HG02981 (cell line): ENCODE data around the gene GLI3.

Source experiments
- ATAC-seq: cut with Tn5 transposase; IDR thresholded peaks from one replicate; pipeline ENCODE4 v1.9.1; 2021; ENCODE audit warnings: mild to moderate bottlenecking, moderate library complexity; ENCODE audit not compliant: unreplicated experiment

Gene GLI3

GRCh38 chr7:42236266-42236975, 588 bp downstream of the GLI3 start:
- ATAC-seq = peak; percentile 22

- ATAC-seq = no peak
Observed at GRCh38 chr7:42235741-42236161, 1.3 kb downstream of the GLI3 start.

- ATAC-seq = no peak
Observed at GRCh38 chr7:42234736-42235135, 2.3 kb downstream of the GLI3 start.

- ATAC-seq = no peak
Observed at GRCh38 chr7:42233695-42234331, 3.2 kb downstream of the GLI3 start.

GRCh38 chr7:42233171-42233570, 3.8 kb downstream of the GLI3 start:
- ATAC-seq = no peak

GRCh38 chr7:42232275-42232674, 4.7 kb downstream of the GLI3 start:
- ATAC-seq = no peak

- no peak for ATAC-seq
Observed at GRCh38 chr7:42231043-42231787, 5.8 kb downstream of the GLI3 start.

GRCh38 chr7:42227936-42228591, 8.9 kb downstream of the GLI3 start:
- no peak for ATAC-seq

- peak; percentile 87 for ATAC-seq
Observed at GRCh38 chr7:42227541-42227935, 9.5 kb downstream of the GLI3 start.

- ATAC-seq = no peak
Observed at GRCh38 chr7:42227021-42227420, 10.0 kb downstream of the GLI3 start.

GRCh38 chr7:42226354-42226941, 10.6 kb downstream of the GLI3 start:
- no peak for ATAC-seq

GRCh38 chr7:42224391-42225003, 12.5 kb downstream of the GLI3 start:
- ATAC-seq = no peak

GRCh38 chr7:42222891-42223290, 14.1 kb downstream of the GLI3 start:
- no peak for ATAC-seq

GRCh38 chr7:42222125-42222524, 14.9 kb downstream of the GLI3 start:
- ATAC-seq = no peak

GRCh38 chr7:42221304-42221703, 15.7 kb downstream of the GLI3 start:
- ATAC-seq = no peak

GRCh38 chr7:42219447-42219846, 17.6 kb downstream of the GLI3 start:
- ATAC-seq = no peak

GRCh38 chr7:42218248-42218647, 18.8 kb downstream of the GLI3 start:
- no peak for ATAC-seq

- no peak for ATAC-seq
Observed at GRCh38 chr7:42217548-42217947, 19.5 kb downstream of the GLI3 start.

GRCh38 chr7:42217053-42217452, 20.0 kb downstream of the GLI3 start:
- no peak for ATAC-seq

GRCh38 chr7:42214060-42214679, 22.8 kb downstream of the GLI3 start:
- no peak for ATAC-seq
